ENCODE data around the gene TMEM150C.

The TMEM150C gene

DNA sequence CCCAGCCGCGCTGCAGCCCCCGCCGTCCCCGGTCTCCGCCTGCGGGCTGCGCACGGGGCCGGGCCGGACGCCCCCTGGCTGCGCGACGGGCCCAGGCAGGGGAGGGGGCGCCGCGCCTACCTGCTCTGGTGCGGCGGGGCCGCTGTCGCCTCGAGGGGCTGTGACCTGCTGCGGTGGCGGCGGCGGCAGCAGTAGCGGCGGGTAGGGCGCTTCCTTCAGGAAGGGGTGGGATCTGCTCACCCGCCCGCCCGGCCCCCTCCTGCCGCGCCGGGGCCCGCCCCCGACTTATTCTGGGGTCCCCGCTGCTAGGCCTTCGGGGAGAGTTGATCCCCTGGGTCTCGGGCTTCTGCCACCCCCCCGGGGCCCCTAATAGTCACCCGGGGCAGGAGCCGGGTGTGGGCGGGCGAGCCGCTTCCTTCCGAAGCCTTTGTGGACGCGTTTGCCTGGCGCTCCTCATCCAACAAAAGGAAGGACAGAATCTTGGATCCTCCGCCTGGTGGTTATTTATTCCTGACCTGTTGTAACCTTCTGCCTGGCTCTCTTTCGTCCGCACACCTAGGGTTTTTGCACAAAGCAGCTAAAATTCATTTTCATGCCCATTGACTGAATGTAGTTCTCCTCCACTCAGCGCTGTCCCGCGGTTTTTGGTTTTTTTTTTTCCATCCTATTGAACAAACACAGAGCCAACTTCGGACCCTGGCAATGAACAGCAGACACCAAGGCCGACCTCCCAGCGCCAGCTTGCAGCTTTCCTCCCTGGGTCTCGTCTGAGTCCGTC, at the start of gene TMEM150C:
TMEM150C (minus strand) TSS at position 203 of the 778 bp plus-strand sequence. CDS start 57,331 bp downstream, outside the sequence.
- TF ChIP-seq, protein P1, sequence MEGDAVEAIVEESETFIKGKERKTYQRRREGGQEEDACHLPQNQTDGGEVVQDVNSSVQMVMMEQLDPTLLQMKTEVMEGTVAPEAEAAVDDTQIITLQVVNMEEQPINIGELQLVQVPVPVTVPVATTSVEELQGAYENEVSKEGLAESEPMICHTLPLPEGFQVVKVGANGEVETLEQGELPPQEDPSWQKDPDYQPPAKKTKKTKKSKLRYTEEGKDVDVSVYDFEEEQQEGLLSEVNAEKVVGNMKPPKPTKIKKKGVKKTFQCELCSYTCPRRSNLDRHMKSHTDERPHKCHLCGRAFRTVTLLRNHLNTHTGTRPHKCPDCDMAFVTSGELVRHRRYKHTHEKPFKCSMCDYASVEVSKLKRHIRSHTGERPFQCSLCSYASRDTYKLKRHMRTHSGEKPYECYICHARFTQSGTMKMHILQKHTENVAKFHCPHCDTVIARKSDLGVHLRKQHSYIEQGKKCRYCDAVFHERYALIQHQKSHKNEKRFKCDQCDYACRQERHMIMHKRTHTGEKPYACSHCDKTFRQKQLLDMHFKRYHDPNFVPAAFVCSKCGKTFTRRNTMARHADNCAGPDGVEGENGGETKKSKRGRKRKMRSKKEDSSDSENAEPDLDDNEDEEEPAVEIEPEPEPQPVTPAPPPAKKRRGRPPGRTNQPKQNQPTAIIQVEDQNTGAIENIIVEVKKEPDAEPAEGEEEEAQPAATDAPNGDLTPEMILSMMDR (conservative IDR thresholded peaks at IDR 0.05), result peak; percentile 52
- H3K27ac ChIP-seq, result peak within 1 kb of the TSS; percentile 84

DNA sequence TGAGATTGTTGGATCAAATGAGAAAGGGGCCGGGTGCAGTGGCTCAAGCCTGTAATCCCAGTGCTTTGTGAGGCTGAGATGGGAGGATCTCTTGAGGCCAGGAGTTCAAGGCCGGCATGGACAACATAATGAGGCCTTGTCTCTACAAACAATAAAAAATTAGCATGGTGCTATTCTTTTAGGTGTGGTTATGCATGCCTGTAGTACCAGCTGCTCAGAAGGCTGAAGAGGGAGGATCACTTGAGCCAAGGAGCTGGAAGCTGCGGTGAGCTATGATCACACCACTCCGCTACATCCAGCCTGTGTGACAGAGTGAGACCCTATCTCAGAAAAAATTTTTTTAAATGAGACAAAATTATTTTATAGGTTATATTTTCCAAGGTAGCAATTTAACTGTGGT, 49.7 kb upstream of the TMEM150C start:
- TF ChIP-seq, protein P1 (conservative IDR thresholded peaks at IDR 0.05), result no peak
- H3K27ac ChIP-seq, result no peak overlapping the region

DNA sequence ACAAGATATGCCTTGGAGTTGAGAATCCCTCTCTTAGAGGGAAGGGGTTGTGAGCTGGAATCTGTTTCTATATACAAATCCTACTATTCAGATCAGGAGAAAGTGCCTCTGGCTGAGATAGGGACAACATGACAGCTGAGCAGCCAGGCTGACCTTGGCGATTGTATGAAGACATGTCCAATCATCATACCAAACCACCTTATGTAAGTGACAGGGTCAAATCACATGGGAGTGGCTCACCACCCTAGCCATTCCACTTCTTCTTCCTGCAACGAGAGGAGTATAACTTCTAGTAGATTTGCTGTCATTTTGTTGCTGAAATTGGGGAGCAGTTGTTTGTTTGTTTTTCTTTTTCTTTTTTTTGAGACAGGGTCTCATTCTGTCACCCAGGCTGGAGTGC, 48.3 kb upstream of the TMEM150C start:
- TF ChIP-seq, protein P1 (conservative IDR thresholded peaks at IDR 0.05), result no peak
- H3K27ac ChIP-seq, result no peak overlapping the region

DNA sequence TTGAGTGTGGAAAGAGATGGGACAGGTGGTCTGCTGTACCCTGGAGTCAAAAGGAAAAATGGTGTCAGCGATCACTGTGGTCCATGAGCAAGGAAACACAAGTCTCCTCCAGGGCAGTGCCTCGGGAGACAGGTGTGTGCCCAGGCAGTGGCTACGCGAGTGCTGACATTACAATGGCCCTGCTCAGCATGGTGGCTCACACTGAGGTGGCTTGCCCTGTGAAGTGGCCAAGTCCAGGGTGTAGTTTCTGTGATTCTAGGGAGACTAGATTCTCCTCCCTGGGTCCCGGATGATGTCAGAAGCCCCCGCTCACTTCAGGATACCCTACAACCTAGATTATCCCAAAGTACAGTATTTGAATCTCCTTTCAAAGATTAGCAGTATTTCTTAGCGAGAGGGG, 44.8 kb upstream of the TMEM150C start:
- no peak overlapping the region for H3K27ac ChIP-seq
- TF ChIP-seq, protein P1 (conservative IDR thresholded peaks at IDR 0.05), result no peak

DNA sequence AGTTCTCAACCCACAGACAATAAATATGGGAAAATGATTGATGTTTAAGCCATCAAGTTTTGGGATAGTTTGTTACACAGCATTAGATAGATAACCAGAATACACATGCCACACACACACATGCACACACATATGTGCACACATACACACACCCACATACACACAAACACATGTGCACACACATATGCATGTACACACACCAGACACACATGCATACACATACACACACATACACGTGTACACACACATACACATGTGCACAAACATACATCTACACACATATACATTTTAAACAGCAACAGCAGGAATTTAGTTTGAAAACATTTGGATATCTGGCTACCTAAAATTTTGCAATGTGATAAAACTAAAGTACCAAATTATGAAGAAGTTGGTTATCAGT, 42.7 kb upstream of the TMEM150C start:
- TF ChIP-seq, protein P1 (conservative IDR thresholded peaks at IDR 0.05), result no peak
- no peak overlapping the region for H3K27ac ChIP-seq

DNA sequence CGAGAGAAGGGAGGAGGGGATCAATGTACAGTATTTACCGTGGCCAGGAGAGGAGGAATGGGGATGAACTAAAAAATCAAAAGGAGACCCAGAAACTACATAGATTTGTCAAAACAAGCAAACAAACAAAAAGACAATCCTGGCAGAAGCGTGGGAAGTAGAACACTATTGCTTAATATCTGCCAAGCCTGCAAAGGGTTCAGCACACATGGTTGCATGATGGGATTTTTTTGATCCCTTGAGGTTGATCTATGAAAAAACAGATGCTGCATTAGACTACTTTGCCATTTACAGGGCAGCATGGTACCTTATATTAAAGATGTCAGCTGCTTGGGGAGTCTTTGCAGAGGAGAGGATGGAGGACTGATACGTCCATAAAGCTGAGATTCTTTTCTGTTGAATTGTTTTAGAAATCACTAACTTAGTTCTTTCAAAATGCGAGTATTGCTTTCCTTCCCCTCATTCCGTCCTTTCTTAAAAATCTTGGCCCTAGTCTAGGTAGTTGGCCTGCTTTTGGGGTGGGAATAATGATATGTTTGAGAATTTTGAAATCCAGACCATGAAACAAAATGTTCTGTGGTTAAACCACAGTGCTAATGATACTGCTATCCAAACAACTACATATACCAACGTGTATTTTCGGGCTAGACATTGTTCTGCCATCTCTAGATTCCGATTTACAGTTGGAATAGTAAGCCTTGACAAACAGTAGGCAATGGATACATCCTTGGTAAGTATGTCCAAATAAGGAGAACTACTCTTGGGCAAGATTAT, 39.6 kb upstream of the TMEM150C start:
- H3K27ac ChIP-seq, result no peak overlapping the region
- TF ChIP-seq, protein P1 (conservative IDR thresholded peaks at IDR 0.05), result no peak

DNA sequence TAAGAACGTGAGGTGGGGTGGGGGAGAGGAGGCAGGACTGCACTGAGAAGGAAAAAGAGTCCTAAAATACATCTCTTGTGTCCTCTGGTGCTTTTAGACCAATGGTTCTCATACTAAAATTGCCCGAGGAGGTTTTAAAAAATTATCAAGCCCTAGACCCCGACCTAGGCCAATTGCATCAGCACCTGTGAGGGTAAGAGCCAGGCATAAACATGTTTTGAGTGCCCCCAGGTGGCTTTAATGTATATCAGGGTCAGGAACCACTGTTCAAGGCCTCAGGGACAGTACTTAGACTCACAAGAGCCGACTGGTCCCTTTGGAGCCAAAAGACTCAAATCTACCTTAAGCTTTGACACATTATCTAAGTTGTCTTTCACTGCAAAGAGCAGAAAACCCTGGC, 37.5 kb upstream of the TMEM150C start:
- H3K27ac ChIP-seq, result no peak overlapping the region
- TF ChIP-seq, protein P1 (conservative IDR thresholded peaks at IDR 0.05), result peak; percentile 18; the same call in 1 of the 2 replicates

All from VCaP (cell line).